Adrenal gland (tissue), 5 donors: ENCODE measurements around the gene RNF5.

Experiments used
- POLR2A ChIP-seq, 2 donors: fragments of 450-650 bp; IDR thresholded peaks; one replicate each; pipeline ENCODE4 v1.6.1; 2017; ENCODE audit warnings: antibody characterized with exemption in 2 of 2, mild to moderate bottlenecking in 2 of 2, moderate library complexity in 1 of 2
- TF ChIP-seq, protein P1 (sequence below), 6 experiments: fragments of 450-650 bp in 4 of 6; fragments of 200-600 bp in 2 of 6; sonication (generic) in 1 of 6; IDR thresholded peaks; 1 replicate in 5 of 6; 2 replicates in 1 of 6; pipeline versions ENCODE4 v1.5.1 to v1.8.0; 2016 to 2021; ENCODE audit warnings: antibody characterized with exemption in 6 of 6, mild to moderate bottlenecking in 2 of 6, moderate library complexity in 1 of 6
- donor health status: DM: no; HTN: no; CAD: no.

DNA sequence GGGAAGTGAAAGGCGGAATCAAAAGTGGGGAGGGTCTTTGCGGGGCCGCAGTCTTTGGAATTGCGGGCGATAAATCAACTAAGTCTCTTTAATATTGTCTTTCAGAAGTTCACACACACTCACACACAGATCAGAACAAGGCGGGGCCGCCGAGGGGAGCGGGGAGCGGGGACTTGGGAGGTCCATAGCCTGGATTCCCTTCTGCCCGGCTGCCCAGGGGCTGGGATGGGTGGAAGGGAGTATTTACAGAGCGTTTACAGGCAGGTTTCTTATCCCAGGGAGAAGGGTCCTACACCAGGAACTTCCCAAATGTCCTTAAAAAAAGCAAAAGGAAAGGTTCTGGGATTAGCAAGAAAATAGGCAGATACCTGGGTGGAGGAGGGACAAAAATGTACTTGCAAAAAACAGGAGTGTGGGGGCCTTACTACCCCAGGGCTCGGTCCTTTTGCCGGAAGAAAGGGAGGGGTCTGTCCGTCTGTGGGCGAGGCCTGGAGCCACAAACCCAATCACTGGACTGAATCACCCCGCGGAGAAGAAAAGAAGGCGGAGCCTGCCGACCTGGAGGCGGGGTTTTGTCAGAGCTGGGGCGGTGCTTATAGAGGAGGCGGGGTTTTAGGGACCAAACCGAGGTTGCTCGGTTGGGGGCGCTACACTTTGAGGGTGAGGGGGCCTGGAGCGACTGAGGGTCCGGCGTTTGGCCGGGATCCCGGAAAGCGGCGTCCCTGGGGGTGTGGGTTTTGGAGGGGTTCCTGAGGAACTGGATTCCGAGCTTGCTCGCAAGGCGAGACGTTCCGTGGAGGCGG, 29.7 kb upstream of the RNF5 start:
- TF ChIP-seq, protein P1, sequence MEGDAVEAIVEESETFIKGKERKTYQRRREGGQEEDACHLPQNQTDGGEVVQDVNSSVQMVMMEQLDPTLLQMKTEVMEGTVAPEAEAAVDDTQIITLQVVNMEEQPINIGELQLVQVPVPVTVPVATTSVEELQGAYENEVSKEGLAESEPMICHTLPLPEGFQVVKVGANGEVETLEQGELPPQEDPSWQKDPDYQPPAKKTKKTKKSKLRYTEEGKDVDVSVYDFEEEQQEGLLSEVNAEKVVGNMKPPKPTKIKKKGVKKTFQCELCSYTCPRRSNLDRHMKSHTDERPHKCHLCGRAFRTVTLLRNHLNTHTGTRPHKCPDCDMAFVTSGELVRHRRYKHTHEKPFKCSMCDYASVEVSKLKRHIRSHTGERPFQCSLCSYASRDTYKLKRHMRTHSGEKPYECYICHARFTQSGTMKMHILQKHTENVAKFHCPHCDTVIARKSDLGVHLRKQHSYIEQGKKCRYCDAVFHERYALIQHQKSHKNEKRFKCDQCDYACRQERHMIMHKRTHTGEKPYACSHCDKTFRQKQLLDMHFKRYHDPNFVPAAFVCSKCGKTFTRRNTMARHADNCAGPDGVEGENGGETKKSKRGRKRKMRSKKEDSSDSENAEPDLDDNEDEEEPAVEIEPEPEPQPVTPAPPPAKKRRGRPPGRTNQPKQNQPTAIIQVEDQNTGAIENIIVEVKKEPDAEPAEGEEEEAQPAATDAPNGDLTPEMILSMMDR (IDR thresholded peaks at IDR 0.05) = no peak
- TF ChIP-seq POLR2A (IDR thresholded peaks at IDR 0.05) = no peak
